Measurements from ENCODE around the gene MPP4. TPM values are rescaled to one million over a fixed set of nuclear protein-coding genes. Genes with fewer than 3 reads are reported as not detected.

MPP4 gene
- total RNA-seq (2014; rRNA removed; shearing (Covaris generic)) = not detected in 2 replicates

GRCh38 chr2:201698588-201699226 is at the start of gene MPP4:
TSS of gene MPP4 (minus strand) at chr2:201698644. CDS start at chr2:201693954, 4,690 bp downstream.
- no peak for DNase-seq (ENCODE audit: low spot score)

GRCh38 chr2:201746551-201746950 is 48.1 kb upstream of the MPP4 start:
- no peak for DNase-seq (ENCODE audit: low spot score)

GRCh38 chr2:201735486-201735885 is 37.0 kb upstream of the MPP4 start:
- no peak for DNase-seq (ENCODE audit: low spot score)

- DNase-seq (ENCODE audit: low spot score) = no peak
These were observed 35.7 kb upstream of the MPP4 start for GRCh38 chr2:201734111-201734510.

- no peak for DNase-seq (ENCODE audit: low spot score)
These were observed 35.1 kb upstream of the MPP4 start for GRCh38 chr2:201733544-201733943.

- no peak for DNase-seq (ENCODE audit: low spot score)
These were observed 32.3 kb upstream of the MPP4 start for GRCh38 chr2:201730651-201731285.

- DNase-seq (ENCODE audit: low spot score) = peak; percentile 42
These were observed 17.0 kb upstream of the MPP4 start for GRCh38 chr2:201715459-201715858.

GRCh38 chr2:201712726-201713125 is 14.3 kb upstream of the MPP4 start:
- no peak for DNase-seq (ENCODE audit: low spot score)

- DNase-seq (ENCODE audit: low spot score) = no peak
These were observed 11.3 kb upstream of the MPP4 start for GRCh38 chr2:201709747-201710146.

GRCh38 chr2:201709049-201709448 is 10.6 kb upstream of the MPP4 start:
- no peak for DNase-seq (ENCODE audit: low spot score)

GRCh38 chr2:201707753-201708152 is 9.3 kb upstream of the MPP4 start:
- no peak for DNase-seq (ENCODE audit: low spot score)

- no peak for DNase-seq (ENCODE audit: low spot score)
These were observed 8.7 kb upstream of the MPP4 start for GRCh38 chr2:201707142-201707541.

GRCh38 chr2:201704536-201704935 is 6.1 kb upstream of the MPP4 start:
- no peak for DNase-seq (ENCODE audit: low spot score)

GRCh38 chr2:201701646-201702045 is 3.2 kb upstream of the MPP4 start:
- no peak for DNase-seq (ENCODE audit: low spot score)

- DNase-seq (ENCODE audit: low spot score) = no peak
These were observed 972 bp upstream of the MPP4 start for GRCh38 chr2:201699416-201699815.

GRCh38 chr2:201697899-201698298 is 545 bp downstream of the MPP4 start:
- no peak for DNase-seq (ENCODE audit: low spot score)

- no peak for DNase-seq (ENCODE audit: low spot score)
These were observed 2.2 kb downstream of the MPP4 start for GRCh38 chr2:201696151-201696659.

- DNase-seq (ENCODE audit: low spot score) = no peak
These were observed 13.3 kb downstream of the MPP4 start for GRCh38 chr2:201685156-201685555.

GRCh38 chr2:201680743-201681142 is 17.7 kb downstream of the MPP4 start:
- DNase-seq (ENCODE audit: low spot score) = peak; percentile 54

GRCh38 chr2:201678401-201678800 is 20.0 kb downstream of the MPP4 start:
- no peak for DNase-seq (ENCODE audit: low spot score)

- no peak for DNase-seq (ENCODE audit: low spot score)
These were observed 23.0 kb downstream of the MPP4 start for GRCh38 chr2:201675454-201675853.

GRCh38 chr2:201674794-201675193 is 23.6 kb downstream of the MPP4 start:
- DNase-seq (ENCODE audit: low spot score) = no peak

- no peak for DNase-seq (ENCODE audit: low spot score)
These were observed 24.1 kb downstream of the MPP4 start for GRCh38 chr2:201674298-201674697.

Data from HT-29 (cell line).